GM12873 (cell line): Measurements from ENCODE around the gene PRKG1.

ENCODE experiments used
- CTCF ChIP-seq: IDR thresholded peaks from 2 replicates; pipeline ENCODE4 v1.5.1; 2012; ENCODE audit warnings: low read depth, mild to moderate bottlenecking, moderate library complexity, low read length, control low read depth; ENCODE audit not compliant: insufficient read depth; ENCODE audit errors: missing control alignments

Gene PRKG1

GRCh38 chr10:51960494-51960895 is 886.2 kb downstream of the PRKG1 start:
- peak; percentile 48 for TF ChIP-seq CTCF

- no peak for TF ChIP-seq CTCF
These were observed 887.1 kb downstream of the PRKG1 start for GRCh38 chr10:51961401-51961800.

- TF ChIP-seq CTCF, result no peak
These were observed 890.3 kb downstream of the PRKG1 start for GRCh38 chr10:51964630-51965029.

GRCh38 chr10:51965451-51965850 is 891.2 kb downstream of the PRKG1 start:
- TF ChIP-seq CTCF, result no peak

- TF ChIP-seq CTCF, result no peak
These were observed 898.6 kb downstream of the PRKG1 start for GRCh38 chr10:51972733-51973346.

- TF ChIP-seq CTCF, result no peak
These were observed 906.5 kb downstream of the PRKG1 start for GRCh38 chr10:51980752-51981151.

GRCh38 chr10:51981731-51982130 is 907.4 kb downstream of the PRKG1 start:
- TF ChIP-seq CTCF, result no peak
